ENCODE results near the gene CEP131. TPM values are rescaled to one million over a fixed set of nuclear protein-coding genes. Genes with fewer than 3 reads are reported as not detected.

CEP131 gene
- total and polyA plus RNA-seq, 2 of the 8 experiments (the other 6 are each of a cell fraction or from before 2014, with no cell fraction given) = 5.9 to 23.2 TPM

DNA sequence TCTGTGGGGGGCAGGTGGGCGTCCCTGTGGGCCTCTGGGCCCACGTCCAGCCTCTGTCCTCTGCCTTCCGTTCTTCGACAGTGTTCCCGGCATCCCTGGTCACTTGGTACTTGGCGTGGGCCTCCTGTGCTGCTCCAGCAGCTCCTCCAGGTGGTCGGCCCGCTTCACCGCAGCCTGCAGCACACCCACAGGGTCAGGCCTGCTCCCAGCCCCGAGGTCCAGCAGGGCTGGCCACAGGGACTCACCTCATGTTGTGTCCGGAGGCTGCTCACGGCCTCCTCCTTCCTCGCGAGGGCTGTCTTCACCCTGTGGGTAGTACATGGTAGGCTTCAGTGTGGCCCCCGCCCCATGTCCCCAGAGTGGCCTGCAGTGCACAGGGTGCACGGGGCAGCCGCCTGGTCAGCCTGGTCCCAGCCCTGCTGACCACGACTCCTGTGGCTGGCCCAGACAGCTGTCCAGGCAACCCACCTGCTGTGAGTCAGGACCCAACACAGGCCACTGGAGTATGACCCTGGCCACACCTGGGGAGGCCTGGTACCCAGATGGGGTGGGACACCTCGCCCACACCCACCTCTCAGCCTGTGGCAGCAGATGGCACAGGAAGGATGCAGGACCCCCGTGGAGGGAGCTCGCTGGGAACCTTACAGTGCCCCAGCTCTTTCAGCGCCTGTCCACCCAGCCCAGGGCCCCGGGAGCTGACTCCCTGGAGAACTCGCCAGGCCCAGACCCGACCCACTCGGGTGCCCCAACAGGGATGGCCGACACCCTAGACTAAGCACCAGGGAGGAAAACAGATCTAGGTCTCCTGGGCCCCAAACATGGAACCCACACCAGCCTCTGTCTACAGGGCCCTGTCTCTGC lies 32.9 kb downstream of the CEP131 start:
- Histone ChIP-seq H2AK5ac (ENCODE audit: low read depth, low read length) (no peak overlapping the region), H2BK20ac (ENCODE audit: low read length) (no peak overlapping the region), H3K4ac (replicated peaks; ENCODE audit: insufficient read length, low read depth, low read length) (no peak overlapping the region), H4K20me1 (replicated peaks in 1 of 2; ENCODE audit: control insufficient read depth in 1 of 2, insufficient read depth in 2 of 2, low read length in 2 of 2) (peaks cover 0 to 2% of the 10 kb centered on the region in 2 experiments), H3K79me1 (ENCODE audit: low read depth, low read length) (no peaks in the 10 kb centered on the region), H3K56ac (replicated peaks; ENCODE audit: insufficient read length, low read depth, low read length) (no peak overlapping the region), H3K27ac (ENCODE audit: low read depth, low read length) (no peak overlapping the region), H4K8ac (ENCODE audit: extremely low read depth, insufficient read depth, low read length) (no peak overlapping the region), H2BK5ac (ENCODE audit: low read depth, low read length) (no peak overlapping the region), H3K9me3 (ENCODE audit: insufficient read depth in 2 of 2, low read depth in 1 of 2, low read length in 1 of 2) (no peaks in the 10 kb centered on the region), H3K23me2 (ENCODE audit: low read depth, low read length) (no peaks in the 10 kb centered on the region), H3K27me3 (replicated peaks in 1 of 4; ENCODE audit: control insufficient read depth in 3 of 4, extremely low read depth in 1 of 4, insufficient read depth in 3 of 4, low read length in 3 of 4) (no peaks in the 10 kb centered on the region), H3K36me3 (ENCODE audit: control insufficient read depth in 2 of 4, insufficient read depth in 4 of 4, low read length in 3 of 4) (peaks cover 0 to 11% (median 0%) of the 10 kb centered on the region in 4 experiments; a peak in 3 of 8 replicates), H4K5ac (ENCODE audit: insufficient read length, low read depth, low read length) (no peak overlapping the region), H3K18ac (ENCODE audit: extremely low read depth, low read length) (no peak overlapping the region), H4K91ac (replicated peaks; ENCODE audit: insufficient read length, low read length) (no peak overlapping the region), H3K4me2 (ENCODE audit: insufficient read depth in 1 of 2, low read depth in 2 of 2, low read length in 2 of 2) (no peak overlapping the region), H3K79me2 (ENCODE audit: control insufficient read depth in 1 of 2, insufficient read depth in 2 of 2, low read length in 2 of 2) (no peaks in the 10 kb centered on the region), H3K9ac (replicated peaks in 1 of 4; ENCODE audit: extremely low read depth in 1 of 4, low read depth in 3 of 4, low read length in 3 of 4) (no peak overlapping the region), H2BK120ac (replicated peaks; ENCODE audit: low read depth, low read length) (no peak overlapping the region), H2BK15ac (ENCODE audit: low read length) (no peak overlapping the region), H3K14ac (ENCODE audit: insufficient read length) (no peak overlapping the region), H3K23ac (ENCODE audit: insufficient read length) (no peak overlapping the region), H2BK12ac (ENCODE audit: low read depth, low read length) (no peak overlapping the region), H2AFZ (ENCODE audit: low read length) (no peak overlapping the region), H3K4me1 (replicated peaks in 1 of 4; ENCODE audit: control insufficient read depth in 3 of 4, insufficient read depth in 4 of 4, low read length in 3 of 4) (no peaks in the 10 kb centered on the region), H3K4me3 (ENCODE audit: extremely low read depth in 1 of 4, insufficient read depth in 2 of 4, low read depth in 3 of 4, low read length in 4 of 4) (no peak overlapping the region)
- POLR2A ChIA-PET (ENCODE audit: partially characterized antibody) = interaction anchor here (1.1 to 1.2 kb wide), 3 partner anchors 25 to 56 kb away, joined by 3 to 4 read pairs (median 3); no protein-coding TSS in a partner anchor
- no peak for TF ChIP-seq EGR1 (IDR thresholded peaks at IDR 0.05; ENCODE audit: borderline replicate concordance, low read depth, low read length)
- TF ChIP-seq CHD2 (IDR thresholded peaks at IDR 0.05; ENCODE audit: low read length) = no peak
- TF ChIP-seq, protein P1, sequence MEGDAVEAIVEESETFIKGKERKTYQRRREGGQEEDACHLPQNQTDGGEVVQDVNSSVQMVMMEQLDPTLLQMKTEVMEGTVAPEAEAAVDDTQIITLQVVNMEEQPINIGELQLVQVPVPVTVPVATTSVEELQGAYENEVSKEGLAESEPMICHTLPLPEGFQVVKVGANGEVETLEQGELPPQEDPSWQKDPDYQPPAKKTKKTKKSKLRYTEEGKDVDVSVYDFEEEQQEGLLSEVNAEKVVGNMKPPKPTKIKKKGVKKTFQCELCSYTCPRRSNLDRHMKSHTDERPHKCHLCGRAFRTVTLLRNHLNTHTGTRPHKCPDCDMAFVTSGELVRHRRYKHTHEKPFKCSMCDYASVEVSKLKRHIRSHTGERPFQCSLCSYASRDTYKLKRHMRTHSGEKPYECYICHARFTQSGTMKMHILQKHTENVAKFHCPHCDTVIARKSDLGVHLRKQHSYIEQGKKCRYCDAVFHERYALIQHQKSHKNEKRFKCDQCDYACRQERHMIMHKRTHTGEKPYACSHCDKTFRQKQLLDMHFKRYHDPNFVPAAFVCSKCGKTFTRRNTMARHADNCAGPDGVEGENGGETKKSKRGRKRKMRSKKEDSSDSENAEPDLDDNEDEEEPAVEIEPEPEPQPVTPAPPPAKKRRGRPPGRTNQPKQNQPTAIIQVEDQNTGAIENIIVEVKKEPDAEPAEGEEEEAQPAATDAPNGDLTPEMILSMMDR (IDR thresholded peaks at IDR 0.05; ENCODE audit: control extremely low read depth in 1 of 3, insufficient read depth in 1 of 3, low read depth in 1 of 3, low read length in 3 of 3) = peak; percentile 62 to 69 (median 64)
- no peak for TF ChIP-seq SUZ12 (IDR thresholded peaks at IDR 0.05; ENCODE audit: low read length)
- TF ChIP-seq, protein P2, sequence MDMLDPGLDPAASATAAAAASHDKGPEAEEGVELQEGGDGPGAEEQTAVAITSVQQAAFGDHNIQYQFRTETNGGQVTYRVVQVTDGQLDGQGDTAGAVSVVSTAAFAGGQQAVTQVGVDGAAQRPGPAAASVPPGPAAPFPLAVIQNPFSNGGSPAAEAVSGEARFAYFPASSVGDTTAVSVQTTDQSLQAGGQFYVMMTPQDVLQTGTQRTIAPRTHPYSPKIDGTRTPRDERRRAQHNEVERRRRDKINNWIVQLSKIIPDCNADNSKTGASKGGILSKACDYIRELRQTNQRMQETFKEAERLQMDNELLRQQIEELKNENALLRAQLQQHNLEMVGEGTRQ (IDR thresholded peaks at IDR 0.05; ENCODE audit: low read length) = no peak
- peak; percentile 64 to 75 for TF ChIP-seq RAD21 (IDR thresholded peaks at IDR 0.05 in 1 of 2, conservative IDR thresholded peaks at IDR 0.05 in 1 of 2; ENCODE audit: low read depth in 2 of 2, low read length in 2 of 2)
- no peak for TF ChIP-seq KDM4A (IDR thresholded peaks at IDR 0.05; ENCODE audit: low read depth, low read length, severe bottlenecking)
- WGBS, 2 experiments (ENCODE audit: extremely low coverage in 1 of 2, insufficient coverage in 1 of 2, insufficient read length in 1 of 2, insufficient replicate concordance in 2 of 2, low coverage in 1 of 2, low lambda C conversion rate in 2 of 2, missing lambda C conversion rate in 1 of 2) = 89% methylated on average over 26 of the region's 27 CpGs; no CpG with 5 or more reads in 1 of the 2 experiments
- CTCF ChIA-PET (ENCODE audit: partially characterized antibody) = interaction anchor here (0.7 to 3.2 kb wide), 17 partner anchors 9 to 146 kb away, joined by 3 to 25 read pairs (median 4); no protein-coding TSS in a partner anchor
- no peak for FAIRE-seq
- DNase-seq (ENCODE audit: low read depth in 1 of 2, low spot score in 2 of 2) = no peak

Data from H1 (cell line).